DOHH2 (cell line): Measurements from ENCODE around the gene RAX2.

Experiments
- H3F3A ChIP-seq: fragments of 200-600 bp; sonication (generic), shearing (Covaris generic); 2 replicates; pipeline ENCODE4 v1.6.0; 2016; ENCODE audit warnings: antibody characterized with exemption, mild to moderate bottlenecking; ENCODE audit not compliant: control insufficient read depth, insufficient read depth
- H3K27ac ChIP-seq: fragments of 200-600 bp; sonication (generic); 2 replicates; pipeline ENCODE4 v1.5.1; 2014; ENCODE audit warnings: low read depth, mild to moderate bottlenecking, low read length, moderate library complexity
- H3K27me3 ChIP-seq: fragments of 200-600 bp; sonication (generic); 2 replicates; pipeline ENCODE4 v1.6.1; 2014; ENCODE audit warnings: mild to moderate bottlenecking, low read length, mixed read lengths; ENCODE audit not compliant: control insufficient read depth
- H3K36me3 ChIP-seq: fragments of 200-600 bp; sonication (generic); 2 replicates; pipeline ENCODE4 v1.6.1; 2014; ENCODE audit warnings: mild to moderate bottlenecking, low read length, moderate library complexity, mixed read lengths; ENCODE audit not compliant: control insufficient read depth
- H3K4me1 ChIP-seq: fragments of 200-600 bp; sonication (generic); 2 replicates; pipeline ENCODE4 v1.6.1; 2014; ENCODE audit warnings: mild to moderate bottlenecking, low read length, mixed read lengths; ENCODE audit not compliant: control insufficient read depth
- H3K4me2 ChIP-seq: fragments of 200-600 bp; sonication (generic); 2 replicates; pipeline ENCODE4 v1.6.0; 2014; ENCODE audit warnings: mild to moderate bottlenecking, low read length, moderate library complexity
- H3K4me3 ChIP-seq: fragments of 200-600 bp; sonication (generic); 2 replicates; pipeline ENCODE4 v1.5.1; 2014; ENCODE audit warnings: mild to moderate bottlenecking, low read length, mixed read lengths
- H3K79me2 ChIP-seq: fragments of 200-600 bp; sonication (generic); 2 replicates; pipeline ENCODE4 v1.6.1; 2014; ENCODE audit warnings: mild to moderate bottlenecking, low read length, mixed read lengths; ENCODE audit not compliant: control insufficient read depth
- H3K9me2 ChIP-seq: fragments of 200-600 bp; sonication (generic); replicated peaks from 2 replicates; pipeline ENCODE4 v1.6.1; 2014; ENCODE audit warnings: mild to moderate bottlenecking, low read length, mixed read lengths; ENCODE audit not compliant: control insufficient read depth
- H3K9me3 ChIP-seq: fragments of 200-600 bp; sonication (generic); 2 replicates; pipeline ENCODE4 v1.6.1; 2014; ENCODE audit warnings: antibody characterized with exemption, low read length, mixed read lengths; ENCODE audit not compliant: control insufficient read depth, insufficient read depth
- H4K20me1 ChIP-seq: fragments of 200-600 bp; sonication (generic); 2 replicates; pipeline ENCODE4 v1.6.0; 2014; ENCODE audit warnings: low read depth, mild to moderate bottlenecking, antibody characterized with exemption, low read length, moderate library complexity; ENCODE audit not compliant: control insufficient read depth, insufficient read depth
- CTCF ChIP-seq: fragments of 200-600 bp; sonication (generic); IDR thresholded peaks from one replicate; pipeline ENCODE4 v1.5.1; 2014; ENCODE audit warnings: antibody characterized with exemption, mild to moderate bottlenecking, low read depth, low read length; ENCODE audit not compliant: poor library complexity, severe bottlenecking
- EZH2phosphoT487 ChIP-seq: fragments of 200-600 bp; sonication (generic); IDR thresholded peaks from 2 replicates; pipeline ENCODE4 v1.6.1; 2017; ENCODE audit warnings: borderline replicate concordance, mild to moderate bottlenecking, antibody characterized with exemption, low read length, moderate library complexity, mixed read lengths

Gene RAX2

GRCh38 chr19:3771000-3771905 lies 775 bp downstream of the RAX2 start:
- no peak for TF ChIP-seq EZH2phosphoT487
- no peak for TF ChIP-seq CTCF
- Histone ChIP-seq H3K79me2 (no peaks in the 10 kb centered on the region), H3F3A (no peaks in the 10 kb centered on the region), H3K9me2 (no peaks in the 10 kb centered on the region), H3K4me3 (no peak overlapping the region), H3K27me3 (no peaks in the 10 kb centered on the region), H4K20me1 (no peaks in the 10 kb centered on the region), H3K4me2 (no peak overlapping the region), H3K4me1 (no peaks in the 10 kb centered on the region), H3K36me3 (peaks cover 12% of the 10 kb centered on the region), H3K9me3 (no peaks in the 10 kb centered on the region), H3K27ac (no peak overlapping the region)

DNA sequence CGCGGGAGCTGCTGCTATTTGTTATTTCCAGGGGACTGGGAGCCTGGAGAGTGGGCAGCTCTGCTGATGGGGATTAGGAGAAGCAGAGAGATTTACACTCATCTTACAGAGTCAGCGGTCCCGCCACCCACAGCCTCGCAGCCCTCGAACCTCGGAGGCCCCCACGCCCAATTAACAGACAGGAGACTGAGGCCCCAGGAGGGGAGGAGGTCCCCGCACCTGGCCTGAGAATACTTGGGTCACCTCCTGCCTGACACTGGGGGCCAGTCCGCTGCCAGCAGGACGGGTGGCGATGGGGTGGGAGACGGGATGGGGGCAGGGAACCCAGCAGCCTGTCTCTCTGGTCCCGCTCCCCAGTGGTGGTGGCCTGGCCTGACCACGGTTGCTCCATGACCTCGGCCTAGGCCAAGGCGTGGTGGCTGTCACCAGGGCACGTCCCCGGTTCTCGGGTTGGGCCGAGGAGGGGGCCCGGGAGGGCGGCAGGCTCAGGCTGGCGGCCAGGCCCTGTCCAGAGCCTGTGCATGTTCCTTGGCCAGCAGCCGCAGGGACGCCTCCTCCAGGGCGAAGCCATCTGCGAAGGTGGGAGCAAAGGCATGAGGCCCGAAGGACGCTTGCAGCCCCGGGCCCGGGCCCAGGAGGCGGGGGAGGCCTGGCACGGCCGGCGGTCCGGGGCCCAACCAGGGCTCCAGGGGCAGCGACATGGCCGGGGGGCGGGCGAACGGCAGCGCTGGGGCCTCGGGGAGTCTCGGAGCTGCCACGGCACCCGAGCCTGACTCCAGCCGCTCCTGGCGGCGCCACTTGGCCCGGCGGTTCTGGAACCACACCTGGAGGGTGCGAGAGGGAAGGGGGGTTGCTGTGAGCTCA lies 1.7 kb downstream of the RAX2 start:
- peaks cover 12% of the 10 kb centered on the region for H3K36me3 ChIP-seq

GRCh38 chr19:3769494-3769893 lies 2.5 kb downstream of the RAX2 start:
- no peaks in the 10 kb centered on the region for H3K27me3 ChIP-seq
- TF ChIP-seq CTCF = no peak
- no peak for TF ChIP-seq EZH2phosphoT487
- no peak overlapping the region for H3K27ac ChIP-seq
- no peak overlapping the region for H3K4me3 ChIP-seq
- no peaks in the 10 kb centered on the region for H3K9me2 ChIP-seq
- H3K9me3 ChIP-seq = no peaks in the 10 kb centered on the region
- H3K79me2 ChIP-seq = peaks cover 5% of the 10 kb centered on the region; the same call in 1 of the 2 replicates
- H3K4me2 ChIP-seq = no peak overlapping the region
- no peaks in the 10 kb centered on the region for H3F3A ChIP-seq
- no peaks in the 10 kb centered on the region for H3K4me1 ChIP-seq
- peaks cover 17% of the 10 kb centered on the region for H3K36me3 ChIP-seq
- H4K20me1 ChIP-seq = no peaks in the 10 kb centered on the region

More for the DNA sequence above, 1.7 kb downstream of the RAX2 start:
- no peaks in the 10 kb centered on the region for H3K79me2 ChIP-seq
- H3K27me3 ChIP-seq = no peaks in the 10 kb centered on the region
- H3K4me2 ChIP-seq = no peak overlapping the region
- no peak overlapping the region for H3K27ac ChIP-seq
- no peaks in the 10 kb centered on the region for H3K9me2 ChIP-seq
- H3K9me3 ChIP-seq = no peaks in the 10 kb centered on the region
- TF ChIP-seq EZH2phosphoT487 = no peak
- no peaks in the 10 kb centered on the region for H4K20me1 ChIP-seq
- no peak overlapping the region for H3K4me3 ChIP-seq
- no peaks in the 10 kb centered on the region for H3K4me1 ChIP-seq
- H3F3A ChIP-seq = no peaks in the 10 kb centered on the region

DNA sequence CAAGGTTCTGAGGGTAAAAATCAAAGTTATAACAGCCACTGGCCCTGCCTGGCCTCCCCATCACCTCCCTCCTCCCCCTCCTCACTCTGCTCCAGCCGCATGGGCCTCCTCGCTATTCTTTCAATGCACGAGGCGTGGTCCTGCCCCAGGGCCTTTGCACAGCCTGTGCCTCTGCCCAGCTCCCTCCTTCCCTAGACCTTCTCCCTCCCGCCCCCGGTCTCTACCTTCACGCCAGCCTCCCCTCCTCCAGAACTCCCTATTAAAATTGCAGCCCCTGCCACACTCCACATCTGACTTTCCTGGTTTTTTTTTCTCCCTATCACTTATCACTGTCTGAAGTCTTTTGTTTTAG lies 3.3 kb downstream of the RAX2 start:
- Histone ChIP-seq H3K27ac (no peak overlapping the region), H3K9me3 (no peaks in the 10 kb centered on the region), H3K4me1 (no peaks in the 10 kb centered on the region), H3K36me3 (peaks cover 17% of the 10 kb centered on the region), H3K27me3 (no peaks in the 10 kb centered on the region), H3K9me2 (no peaks in the 10 kb centered on the region), H3F3A (no peaks in the 10 kb centered on the region), H3K4me3 (no peak overlapping the region), H3K79me2 (peaks cover 5% of the 10 kb centered on the region), H4K20me1 (no peaks in the 10 kb centered on the region), H3K4me2 (no peak overlapping the region)
- no peak for TF ChIP-seq EZH2phosphoT487
- TF ChIP-seq CTCF = no peak
